ENCODE results near the gene TMTC1.

The TMTC1 gene

GRCh38 chr12:29622251-29622650, 161.5 kb downstream of the TMTC1 start:
- in situ Hi-C loops (cut with HindIII; ENCODE audit: low sequenced_read_pairs), result no loop called here

DNA sequence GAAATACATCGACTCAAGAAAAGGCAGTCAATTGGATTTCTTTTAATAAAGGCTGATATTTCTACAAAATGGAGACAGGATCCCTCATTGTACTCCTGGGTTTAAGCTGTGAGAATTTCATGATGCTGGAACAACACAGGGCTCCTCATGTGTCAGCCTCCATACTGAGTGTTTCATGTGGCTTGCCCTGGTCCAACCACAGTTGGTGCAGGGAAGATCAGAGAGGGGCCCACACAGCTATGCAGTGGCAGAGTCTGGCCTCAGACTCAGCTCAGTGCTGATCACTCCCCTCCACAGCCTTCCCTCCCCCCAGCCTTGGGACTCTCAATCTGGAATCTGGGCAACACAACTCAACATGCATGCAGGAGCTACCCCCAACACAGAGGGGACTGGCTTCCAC, 163.7 kb downstream of the TMTC1 start:
- in situ Hi-C loops (cut with HindIII; ENCODE audit: low sequenced_read_pairs), result no loop called here

GRCh38 chr12:29617407-29617803, 166.3 kb downstream of the TMTC1 start:
- in situ Hi-C loops (cut with HindIII; ENCODE audit: low sequenced_read_pairs), result no loop called here

GRCh38 chr12:29616664-29617406, 166.9 kb downstream of the TMTC1 start:
- in situ Hi-C loops (cut with HindIII; ENCODE audit: low sequenced_read_pairs), result no loop called here

DNA sequence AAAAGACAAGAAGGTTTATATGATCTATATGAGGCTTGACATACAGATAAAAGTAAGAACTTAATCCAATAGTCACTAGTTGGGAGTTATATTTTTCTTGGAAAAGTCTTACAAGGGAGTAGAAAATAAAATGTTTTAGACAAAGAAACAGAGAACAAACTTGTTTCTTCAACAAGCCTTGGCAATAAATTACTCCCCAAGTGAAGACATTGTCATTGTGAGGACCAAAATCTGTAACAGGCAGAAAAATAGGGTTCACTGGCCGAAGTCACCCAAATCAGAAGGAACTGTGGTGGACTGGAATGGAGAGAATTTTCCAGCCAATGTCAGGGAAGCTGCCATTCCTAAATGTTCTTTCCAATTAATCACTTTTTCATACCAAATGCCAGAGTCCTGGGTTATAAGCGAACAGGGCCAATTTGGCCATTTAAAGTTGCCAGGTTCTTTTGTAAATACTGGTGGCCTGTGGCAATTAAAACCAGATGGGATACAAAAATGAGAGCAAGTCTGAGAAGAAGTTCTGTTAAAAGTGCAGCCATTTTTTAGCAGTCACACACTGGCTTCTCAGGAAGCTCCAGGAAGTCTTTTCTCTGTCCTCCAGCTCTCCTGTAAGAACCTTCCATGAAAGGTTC, 168.9 kb downstream of the TMTC1 start:
- in situ Hi-C loops (cut with HindIII; ENCODE audit: low sequenced_read_pairs), result no loop called here

DNA sequence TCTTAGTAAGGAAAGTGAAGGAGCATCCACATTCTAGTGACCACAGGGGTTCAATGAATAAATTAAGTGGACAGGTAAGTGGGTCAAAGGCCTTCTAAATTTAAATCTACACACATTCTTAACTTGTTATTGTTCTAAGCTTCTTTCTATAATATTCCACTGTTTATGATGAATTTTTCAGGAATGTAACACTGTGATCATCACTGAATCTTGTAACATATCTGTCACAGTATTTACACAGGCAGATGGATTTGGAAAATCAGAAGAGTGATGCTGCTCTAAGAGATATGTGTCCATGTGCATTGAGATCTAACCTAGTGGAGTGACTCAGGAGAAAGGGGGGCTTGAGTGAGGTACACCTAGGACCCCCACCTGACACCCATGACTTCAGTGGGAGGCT, 170.8 kb downstream of the TMTC1 start:
- in situ Hi-C loops (cut with HindIII; ENCODE audit: low sequenced_read_pairs), result no loop called here

GRCh38 chr12:29611906-29612305, 171.8 kb downstream of the TMTC1 start:
- in situ Hi-C loops (cut with HindIII; ENCODE audit: low sequenced_read_pairs), result no loop called here

- in situ Hi-C loops (cut with HindIII; ENCODE audit: low sequenced_read_pairs), result no loop called here
These were observed 173.1 kb downstream of the TMTC1 start for GRCh38 chr12:29610473-29611170.

DNA sequence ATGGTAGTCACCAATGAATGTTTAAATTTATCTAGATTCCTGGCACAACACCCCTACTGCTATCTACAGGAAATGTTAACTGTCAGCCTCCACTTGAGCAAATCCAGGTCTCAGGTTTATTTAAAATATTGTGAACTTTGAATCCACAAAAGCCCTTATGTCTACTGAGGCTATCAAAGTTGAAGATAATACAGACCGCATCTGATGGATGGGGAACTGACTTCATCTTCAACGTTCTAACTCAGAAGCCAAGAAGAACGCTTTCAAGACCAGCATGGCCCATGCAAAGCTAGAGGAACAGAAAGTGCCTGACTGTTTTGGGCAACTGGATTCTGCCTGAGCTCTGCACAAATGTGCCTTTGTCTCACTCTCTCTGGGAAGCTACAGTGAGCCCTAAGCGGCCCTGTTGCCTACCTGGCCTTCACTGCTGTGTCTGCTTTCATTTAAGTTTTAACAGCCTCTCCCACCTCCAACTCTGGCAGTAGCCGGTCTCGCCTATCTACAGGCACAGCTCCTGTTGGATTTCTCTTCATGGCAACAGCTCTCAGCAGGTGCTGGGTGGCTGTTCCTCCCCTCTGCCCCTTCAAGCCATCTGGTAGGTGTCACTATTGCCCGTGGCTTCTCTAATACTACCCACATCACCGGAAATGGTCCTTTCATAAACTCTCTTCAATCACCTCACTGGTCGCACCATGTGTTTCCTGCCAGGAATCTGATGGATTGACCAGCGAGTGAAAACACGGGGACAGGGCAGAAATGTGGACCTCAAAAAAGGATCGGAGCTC, 174.1 kb downstream of the TMTC1 start:
- in situ Hi-C loops (cut with HindIII; ENCODE audit: low sequenced_read_pairs), result no loop called here

DNA sequence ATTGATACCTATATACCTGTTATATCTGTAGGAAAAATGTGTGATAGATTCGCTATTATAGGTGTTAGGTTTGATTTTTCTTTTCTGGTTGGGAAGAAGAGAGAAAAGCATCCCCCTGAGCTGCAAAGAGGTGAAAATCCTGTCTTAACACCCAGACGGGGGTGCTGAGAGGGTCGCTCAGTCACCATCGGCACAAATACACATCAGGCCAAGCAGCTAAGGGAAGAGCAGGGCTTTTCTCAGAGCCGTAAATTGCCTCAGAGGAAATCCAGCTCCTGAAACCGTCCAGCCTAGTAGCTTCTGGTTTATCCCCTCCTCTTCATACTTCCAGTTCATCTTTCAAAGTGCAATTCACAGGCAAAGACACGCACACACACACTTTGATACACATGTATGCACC, 175.2 kb downstream of the TMTC1 start:
- in situ Hi-C loops (cut with HindIII; ENCODE audit: low sequenced_read_pairs), result no loop called here

DNA sequence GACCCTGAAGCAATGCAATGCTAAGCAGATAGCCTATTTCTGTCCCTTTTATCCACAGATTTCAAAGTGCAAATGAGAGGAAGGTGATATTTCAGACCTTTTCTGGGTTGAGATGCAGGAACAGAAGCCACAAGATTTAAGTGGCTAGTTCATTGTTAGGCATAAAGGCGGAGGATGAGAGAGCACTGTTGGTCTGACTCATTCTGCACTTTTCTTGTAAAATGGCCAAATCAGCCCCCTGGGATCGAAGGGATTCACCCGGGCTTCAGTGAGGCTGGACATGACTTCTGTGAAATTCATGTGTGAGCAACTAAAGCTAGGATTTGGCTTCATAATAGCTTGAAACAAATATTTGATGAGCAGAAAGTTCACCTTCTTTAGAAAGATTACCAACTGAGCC, 184.4 kb downstream of the TMTC1 start:
- in situ Hi-C loops (cut with HindIII; ENCODE audit: low sequenced_read_pairs), result no loop called here

DNA sequence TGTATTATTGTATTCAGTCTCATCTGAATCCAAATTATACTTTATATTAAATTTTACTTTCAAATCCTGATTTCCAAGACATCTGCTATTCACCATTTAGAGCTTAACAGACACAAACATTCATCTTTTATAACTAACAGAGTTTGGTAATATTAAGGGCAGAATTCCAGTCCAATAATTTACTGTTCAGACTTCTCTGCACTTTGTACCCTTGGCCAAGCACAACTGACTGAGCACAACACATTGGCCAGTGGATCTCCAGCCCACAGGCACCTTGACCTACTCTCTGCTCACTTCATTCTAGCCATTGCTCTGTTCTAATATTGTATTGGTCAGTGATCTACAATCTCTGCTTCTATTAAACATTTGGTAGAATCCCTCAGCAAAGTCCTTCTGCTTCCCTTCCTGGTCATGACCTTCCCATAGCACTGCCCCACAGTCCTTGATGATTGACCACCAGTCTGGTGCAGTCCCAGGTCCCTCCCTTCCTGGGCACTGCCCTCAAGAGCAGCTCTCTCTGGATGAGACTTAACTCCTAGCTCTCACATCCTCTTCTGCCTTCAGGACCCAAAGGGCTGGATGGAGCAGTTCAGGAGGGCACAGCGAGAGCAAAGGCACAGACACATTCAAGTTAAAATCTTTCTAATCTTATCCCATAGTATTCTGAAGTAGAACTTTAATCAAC, 188.5 kb downstream of the TMTC1 start:
- in situ Hi-C loops (cut with HindIII; ENCODE audit: low sequenced_read_pairs), result no loop called here

DNA sequence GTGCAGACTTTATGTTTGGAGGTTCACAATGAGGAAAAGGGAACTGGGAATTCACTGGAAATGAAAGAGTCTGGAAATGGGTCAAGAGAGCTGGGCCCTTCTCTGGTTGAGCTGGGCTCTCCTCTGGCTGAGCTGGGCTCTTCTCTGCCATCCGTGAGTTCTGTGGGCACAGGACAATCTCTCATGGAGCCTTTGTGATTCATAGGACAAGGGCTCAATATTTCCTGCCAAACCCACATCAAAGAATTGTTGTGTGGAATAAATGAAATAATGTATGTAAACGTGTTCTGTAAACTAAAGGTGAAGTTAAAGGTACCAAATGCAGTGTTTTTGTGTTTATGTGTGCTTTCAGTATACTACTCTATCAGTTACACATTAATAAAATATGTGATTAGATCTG, 190.7 kb downstream of the TMTC1 start:
- in situ Hi-C loops (cut with HindIII; ENCODE audit: low sequenced_read_pairs), result no loop called here

DNA sequence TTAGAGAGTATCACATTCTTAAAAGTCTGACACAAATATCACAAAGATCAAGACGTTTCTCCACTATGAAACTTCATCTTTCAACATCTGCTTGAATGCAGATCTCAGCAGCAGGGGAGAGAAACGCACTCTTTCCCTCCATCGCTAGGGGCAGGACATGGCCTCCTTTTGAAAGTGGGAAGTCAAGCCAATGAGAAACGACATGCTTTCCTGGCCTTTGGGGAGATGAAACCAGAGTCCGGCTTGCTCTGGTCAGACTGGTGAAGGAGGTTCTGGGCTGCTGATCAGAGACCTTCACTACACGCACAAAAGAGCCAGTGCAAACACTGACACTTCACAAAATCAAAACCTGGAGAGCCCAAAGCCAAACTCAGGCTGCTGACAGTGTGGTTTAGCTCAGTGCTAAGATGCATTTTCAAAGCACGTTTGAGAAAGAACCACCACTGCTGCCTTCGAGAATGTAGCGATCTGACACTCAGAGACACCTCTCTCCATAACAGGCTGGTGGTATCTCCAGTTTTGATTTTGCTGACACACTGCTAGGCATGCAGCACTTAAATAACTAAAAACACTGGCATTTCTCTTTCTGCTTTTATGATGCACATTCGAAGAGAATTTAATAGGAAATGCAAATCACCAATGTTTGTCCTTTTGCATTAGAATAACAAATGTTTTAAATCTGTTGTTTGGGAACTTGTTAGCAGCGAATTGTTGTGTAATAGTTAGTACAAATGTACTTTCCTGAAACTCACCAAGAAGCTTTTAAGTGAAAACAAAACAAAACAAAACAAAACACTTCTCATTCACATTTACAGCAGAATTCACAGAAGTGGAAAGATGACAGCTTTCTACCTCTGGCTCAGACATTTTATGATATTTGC, 192.4 kb downstream of the TMTC1 start:
- in situ Hi-C loops (cut with HindIII; ENCODE audit: low sequenced_read_pairs), result no loop called here

- in situ Hi-C loops (cut with HindIII; ENCODE audit: low sequenced_read_pairs), result no loop called here
These were observed 193.9 kb downstream of the TMTC1 start for GRCh38 chr12:29589851-29590250.

DNA sequence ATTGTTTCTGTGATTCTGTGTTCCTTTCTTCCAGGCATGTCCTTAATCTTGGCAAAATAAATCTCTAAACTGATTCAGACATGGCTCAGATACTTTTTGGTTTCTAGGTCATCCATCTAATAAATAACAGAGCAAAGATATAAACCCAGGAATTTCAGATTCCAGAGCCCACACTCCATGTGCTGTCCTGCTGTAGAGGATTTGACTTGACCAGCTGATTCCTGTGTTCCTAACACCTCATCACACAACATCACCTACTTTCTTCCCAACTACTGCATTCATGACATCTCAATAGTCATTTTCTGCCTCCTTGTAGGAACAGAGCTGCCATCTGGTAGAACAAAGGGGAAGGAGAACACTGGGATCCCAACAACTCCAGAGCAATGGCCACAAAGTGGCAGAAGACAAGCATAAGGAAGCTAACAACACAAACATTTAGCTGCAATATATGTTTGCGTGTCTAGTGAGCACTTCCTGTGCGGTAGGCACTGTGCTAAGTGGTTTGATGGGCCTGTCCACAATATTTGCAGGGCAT, 194.4 kb downstream of the TMTC1 start:
- in situ Hi-C loops (cut with HindIII; ENCODE audit: low sequenced_read_pairs), result no loop called here

GRCh38 chr12:29582677-29583272, 201.0 kb downstream of the TMTC1 start:
- in situ Hi-C loops (cut with HindIII; ENCODE audit: low sequenced_read_pairs), result no loop called here

DNA sequence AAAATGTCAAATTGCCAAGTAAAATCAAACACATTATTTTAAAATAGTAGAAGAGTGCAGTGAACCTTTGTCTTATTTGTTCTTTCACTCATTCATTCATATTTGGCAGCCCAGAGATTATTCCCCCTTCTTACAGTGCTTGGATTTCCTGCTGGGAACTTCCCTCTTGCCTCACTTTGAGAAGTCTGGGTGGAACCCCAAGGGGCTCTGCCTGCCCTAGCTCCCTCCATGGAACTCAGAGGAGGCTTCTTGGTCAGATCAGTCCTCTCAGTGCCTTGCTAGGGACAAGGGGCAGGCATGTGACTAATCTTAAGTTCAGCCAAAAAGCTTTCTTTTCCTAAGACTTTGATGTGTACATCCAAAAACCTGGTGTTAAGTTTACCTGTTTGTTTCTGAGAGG, 201.6 kb downstream of the TMTC1 start:
- in situ Hi-C loops (cut with HindIII; ENCODE audit: low sequenced_read_pairs), result no loop called here

GRCh38 chr12:29581631-29582030, 202.1 kb downstream of the TMTC1 start:
- in situ Hi-C loops (cut with HindIII; ENCODE audit: low sequenced_read_pairs), result no loop called here

Measured in DLD1 (cell line).